GM12878 (cell line): ENCODE data around the gene DUS1L. TPM values are rescaled to one million over a fixed set of nuclear protein-coding genes. Genes with fewer than 3 reads are reported as not detected.

Experiments
- ATAC-seq: fragments of 200-7000 bp; cut with Tn5 transposase; 3 replicates; pipeline ENCODE4 v1.9.1; 2020; ENCODE audit warnings: mild to moderate bottlenecking, moderate library complexity
- BruUV-seq: library from RNA; stranded (reverse); fragments of 400-500 nt; replicated peaks from 2 replicates; lab custom pipeline; 2021; lab: Mats Ljungman, UMichigan
- CTCF ChIA-PET: fragments of 300-600 bp; sonication (Branson Sonifier 250); formaldehyde crosslinking; extraction: SDS; loops from one replicate; lab custom pipeline; 2021; ENCODE audit warnings: inconsistent platforms; lab: Yijun Ruan, JAX
- POLR2A ChIA-PET: fragments of 350-600 bp; formaldehyde crosslinking; extraction: SDS; loops from one replicate; lab custom pipeline; 2021; ENCODE audit warnings: inconsistent platforms; lab: Charles Lee
- RAD21 ChIA-PET: fragments of 300-600 bp; sonication (Branson Sonifier 250); formaldehyde crosslinking; loops from one replicate; lab custom pipeline; 2023; ENCODE audit warnings: antibody characterized with exemption; ENCODE audit not compliant: unreplicated experiment; lab: Charles Lee
- SMC1A ChIA-PET: fragments of 300-600 bp; sonication (Branson Sonifier 250); formaldehyde crosslinking; loops from one replicate; lab custom pipeline; 2023; ENCODE audit not compliant: unreplicated experiment, uncharacterized antibody; lab: Charles Lee
- DNase-seq: peaks from one replicate; pipeline ENCODE4 v3.0.0-alpha.2; 2011; ENCODE audit warnings: low read depth, low spot score
- FAIRE-seq: peaks from 3 replicates; lab custom pipeline; 2011; peaks lifted over from hg19 to GRCh38; lab: Jason Lieb, UNC
- H2AFZ ChIP-seq: 2 replicates; pipeline ENCODE4 v1.6.0; 2011; ENCODE audit warnings: low read depth, low read length, control low read depth; ENCODE audit not compliant: control insufficient read depth
- H3K27ac ChIP-seq: 2 replicates; pipeline ENCODE4 v1.5.1; 2011; ENCODE audit warnings: control low read depth; ENCODE audit not compliant: control insufficient read depth, insufficient read depth
- H3K27me3 ChIP-seq, 2 experiments: replicated peaks in 1 of 2; 2 replicates each; pipeline versions ENCODE4 v1.6.0 to v1.6.1; 2011; ENCODE audit warnings: low read length in 1 of 2; ENCODE audit not compliant: control insufficient read depth in 2 of 2, insufficient read depth in 2 of 2
- H3K36me3 ChIP-seq, 2 experiments: 2 replicates each; pipeline ENCODE4 v1.5.1; 2011; ENCODE audit warnings: low read length in 1 of 2; ENCODE audit not compliant: control insufficient read depth in 2 of 2, insufficient read depth in 2 of 2
- H3K4me1 ChIP-seq: 2 replicates; pipeline ENCODE4 v1.6.1; 2011; ENCODE audit warnings: mild to moderate bottlenecking, low read length, moderate library complexity, mixed read lengths; ENCODE audit not compliant: control insufficient read depth, insufficient read depth
- H3K4me2 ChIP-seq: 2 replicates; pipeline ENCODE4 v1.6.0; 2011; ENCODE audit warnings: control low read depth; ENCODE audit not compliant: control insufficient read depth, insufficient read depth
- H3K4me3 ChIP-seq: fragments of 200-600 bp; sonication (generic); 2 replicates; pipeline ENCODE4 v1.5.1; 2016
- H3K79me2 ChIP-seq: 2 replicates; pipeline ENCODE4 v1.6.0; 2011; ENCODE audit warnings: low read length; ENCODE audit not compliant: control insufficient read depth, insufficient read depth
- H3K9ac ChIP-seq: 2 replicates; pipeline ENCODE4 v1.8.0; 2011; ENCODE audit warnings: low read length, control low read depth, mixed read lengths; ENCODE audit not compliant: control insufficient read depth, insufficient read depth
- H3K9me3 ChIP-seq: replicated peaks from 3 replicates; pipeline ENCODE4 v1.5.1; 2011; ENCODE audit warnings: mild to moderate bottlenecking, low read length; ENCODE audit not compliant: control insufficient read depth, insufficient read depth
- H4K20me1 ChIP-seq: 2 replicates; pipeline ENCODE4 v1.6.0; 2011; ENCODE audit not compliant: control insufficient read depth, insufficient read depth
- CHD1 ChIP-seq: IDR thresholded peaks from 2 replicates; pipeline ENCODE4 v1.6.1; 2012; ENCODE audit warnings: low read depth, low read length, improper control_type of control experiment
- EED ChIP-seq: sonication (generic); IDR thresholded peaks from 2 replicates; pipeline ENCODE4 v1.6.1; 2016; ENCODE audit warnings: antibody characterized with exemption, low read depth
- EGR1 ChIP-seq, 2 experiments: IDR thresholded peaks; 1 replicate in 1 of 2; 2 replicates in 1 of 2; pipeline ENCODE4 v1.6.1; 2011 to 2012; ENCODE audit warnings: low read depth in 2 of 2, low read length in 2 of 2, borderline replicate concordance in 1 of 2, mild to moderate bottlenecking in 1 of 2, moderate library complexity in 1 of 2
- HCFC1 ChIP-seq: fragments of 150-350 bp; IDR thresholded peaks from 2 replicates; pipeline ENCODE4 v1.6.1; 2014; ENCODE audit warnings: low read length
- IKZF1 ChIP-seq: fragments of 450-650 bp; conservative IDR thresholded peaks from 2 replicates; pipeline ENCODE4 v1.6.1; 2017; ENCODE audit warnings: antibody characterized with exemption, mild to moderate bottlenecking
- LARP7 ChIP-seq: fragments of 450-650 bp; IDR thresholded peaks from 2 replicates; pipeline ENCODE4 v1.6.1; 2017; ENCODE audit warnings: mild to moderate bottlenecking
- MEF2A ChIP-seq: IDR thresholded peaks from 2 replicates; pipeline ENCODE4 v1.6.1; 2011; ENCODE audit warnings: low read depth, mild to moderate bottlenecking, low read length, moderate library complexity; ENCODE audit not compliant: insufficient read depth
- MTA2 ChIP-seq: fragments of 450-650 bp; IDR thresholded peaks from 2 replicates; pipeline ENCODE4 v1.6.1; 2016; ENCODE audit warnings: low read depth, mild to moderate bottlenecking, moderate library complexity
- MYB ChIP-seq: fragments of 150-350 bp; IDR thresholded peaks from 2 replicates; pipeline ENCODE4 v1.6.1; 2014; ENCODE audit warnings: mild to moderate bottlenecking, low read depth, low read length, borderline replicate concordance
- NR2C1 ChIP-seq: fragments of 450-650 bp; IDR thresholded peaks from 2 replicates; pipeline ENCODE4 v1.6.1; 2017; ENCODE audit warnings: antibody characterized with exemption, mild to moderate bottlenecking, moderate library complexity
- POLR2A ChIP-seq: IDR thresholded peaks from 2 replicates; pipeline ENCODE4 v1.6.1; 2011; ENCODE audit warnings: low read depth, mild to moderate bottlenecking, low read length
- RB1 ChIP-seq: fragments of 450-650 bp; formaldehyde crosslinking; IDR thresholded peaks from 2 replicates; pipeline ENCODE4 v1.6.1; 2017; ENCODE audit warnings: mild to moderate bottlenecking, borderline replicate concordance
- SMC3 ChIP-seq: IDR thresholded peaks from 2 replicates; pipeline ENCODE4 v1.6.1; 2011; ENCODE audit warnings: low read length, improper control_type of control experiment, borderline replicate concordance
- WGBS: methylation state at CpG from one replicate; pipeline ENCODE4 v1.1.6; 2016; ENCODE audit warnings: low lambda C conversion rate; ENCODE audit not compliant: insufficient replicate concordance, insufficient coverage; ENCODE audit errors: missing lambda C conversion rate; 5-methylcytosine and 5-hydroxymethylcytosine counted together
- in situ Hi-C: fragments of 300-500 bp; cut with MboI; formaldehyde crosslinking; loops from 9 replicates; pipeline ENCODE4 v1.14.3; 2018; ENCODE audit warnings: mixed read lengths
- intact Hi-C: fragments of 100-400 bp; cut with micrococcal nuclease; formaldehyde crosslinking; loops from one replicate; pipeline ENCODE4 v1.14.2; 2022; ENCODE audit not compliant: unreplicated experiment
- polyA plus RNA-seq, 11 experiments: library from polyadenylated mRNA; depleted of rRNA in 4 of 11; unstranded in 6 of 11; stranded (reverse) in 5 of 11; fragments of >200 nt; fragmentation: Nextera tagmentation in 4 of 11; fragmentation: Illumina TruSeq in 1 of 11; extraction: Ambion mirVana in 4 of 11; extraction: Trizol in 1 of 11; gene quantifications; 1 replicate in 1 of 11; 2 replicates in 10 of 11; pipeline versions ENCODE4 v1.2.1 to v1.2.3, GENCODE V29; 2011 to 2016; ENCODE audit warnings: inconsistent platforms in 2 of 11, missing spikeins in 2 of 11, low read depth in 1 of 11
- total RNA-seq, 4 experiments: library from RNA; depleted of rRNA in 3 of 4; stranded (reverse); fragments of >200 nt in 3 of 4; fragmentation: Illumina TruSeq in 1 of 4; extraction: Trizol in 1 of 4; gene quantifications; 2 replicates each; pipeline versions ENCODE4 v1.2.1 to v1.2.3, GENCODE V29; 2013 to 2021
- TF ChIP-seq, protein P1 (sequence below): IDR thresholded peaks from 2 replicates; pipeline ENCODE4 v1.6.1; 2011; ENCODE audit warnings: low read depth, mild to moderate bottlenecking, low read length, moderate library complexity, borderline replicate concordance; ENCODE audit errors: extremely low read depth
- TF ChIP-seq, protein P2 (sequence below): IDR thresholded peaks from 2 replicates; pipeline ENCODE4 v1.6.1; 2012; ENCODE audit warnings: low read length, inconsistent platforms

The DUS1L gene
- total and polyA plus RNA-seq, 10 of the 15 experiments (the other 5 are each of a cell fraction or from before 2014, with no cell fraction given) = 6.1 to 157 (median 44.5) TPM

DNA sequence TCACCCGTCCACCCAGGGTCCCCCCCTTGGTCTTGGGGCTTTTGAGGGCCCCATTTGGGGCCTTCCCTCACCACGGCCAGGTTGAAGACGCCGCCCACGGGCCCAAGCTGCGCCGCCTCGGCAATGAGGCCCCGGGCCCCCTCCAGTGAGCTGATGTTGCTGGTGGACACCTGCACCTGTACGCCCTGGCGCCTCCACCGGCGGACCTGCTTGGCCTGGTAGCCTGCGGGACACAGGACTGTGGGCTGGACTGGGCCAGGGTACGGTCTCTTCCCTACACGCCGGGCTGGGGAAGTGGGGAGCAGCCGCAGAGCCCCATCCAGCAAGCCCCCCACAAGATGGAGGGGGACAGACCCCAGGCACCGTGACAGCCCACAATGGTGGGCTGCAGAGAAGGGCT, 16.9 kb upstream of the DUS1L start:
- no TSS peak for BruUV-seq
- no peak overlapping the region for H3K27ac ChIP-seq
- H3K27me3 ChIP-seq = no peaks in the 10 kb centered on the region
- no peak for FAIRE-seq
- H3K79me2 ChIP-seq = no peaks in the 10 kb centered on the region
- RAD21 ChIA-PET = no interaction called here
- no peak overlapping the region for H3K9ac ChIP-seq
- POLR2A ChIA-PET = no interaction called here
- WGBS = 91% methylated on average over 19 of the region's 19 CpGs
- TF ChIP-seq, protein P1, sequence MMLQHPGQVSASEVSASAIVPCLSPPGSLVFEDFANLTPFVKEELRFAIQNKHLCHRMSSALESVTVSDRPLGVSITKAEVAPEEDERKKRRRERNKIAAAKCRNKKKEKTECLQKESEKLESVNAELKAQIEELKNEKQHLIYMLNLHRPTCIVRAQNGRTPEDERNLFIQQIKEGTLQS = no peak
- no peak for TF ChIP-seq RB1
- ATAC-seq = no peak
- in situ Hi-C loops = no loop called here
- intact Hi-C loops = no loop called here
- no peak overlapping the region for H2AFZ ChIP-seq
- no peak for DNase-seq
- H3K4me1 ChIP-seq = no peaks in the 10 kb centered on the region
- H4K20me1 ChIP-seq = no peaks in the 10 kb centered on the region
- no peak overlapping the region for H3K4me3 ChIP-seq
- CTCF ChIA-PET = no interaction called here
- H3K4me2 ChIP-seq = no peak overlapping the region
- SMC1A ChIA-PET = no interaction called here
- peaks cover 14 to 72% of the 10 kb centered on the region in 2 experiments; a peak in 3 of 4 replicates for H3K36me3 ChIP-seq
- H3K9me3 ChIP-seq = no peaks in the 10 kb centered on the region

DNA sequence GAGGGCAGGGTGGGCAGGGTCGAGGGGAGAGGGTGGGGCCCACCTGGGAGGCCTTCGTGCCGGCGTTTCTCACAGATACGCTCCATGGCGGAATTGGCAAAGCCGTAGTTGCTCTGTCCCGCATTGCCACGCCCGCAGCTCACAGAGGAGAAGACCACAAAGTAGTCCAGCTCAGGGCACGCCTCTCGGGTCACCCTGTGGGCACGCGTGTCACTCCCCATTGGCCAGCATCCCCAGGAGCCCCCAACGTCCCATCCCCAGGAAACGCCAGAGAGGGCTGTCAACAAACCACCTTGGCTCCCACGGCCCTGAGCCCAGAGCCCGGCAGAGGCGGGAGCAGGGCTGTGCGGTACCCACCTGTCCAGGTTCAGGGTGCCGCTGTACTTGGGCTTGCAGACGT, 16.4 kb upstream of the DUS1L start:
- no peak for FAIRE-seq
- Histone ChIP-seq H3K27me3 (no peaks in the 10 kb centered on the region), H3K79me2 (no peaks in the 10 kb centered on the region), H3K36me3 (peaks cover 14 to 67% of the 10 kb centered on the region in 2 experiments; a peak in 3 of 4 replicates), H4K20me1 (no peaks in the 10 kb centered on the region), H2AFZ (no peak overlapping the region), H3K4me2 (no peak overlapping the region), H3K9ac (no peak overlapping the region), H3K9me3 (no peaks in the 10 kb centered on the region), H3K4me1 (no peaks in the 10 kb centered on the region), H3K27ac (no peak overlapping the region), H3K4me3 (no peak overlapping the region)
- POLR2A ChIA-PET = no interaction called here
- no peak for ATAC-seq
- in situ Hi-C loops = no loop called here
- RAD21 ChIA-PET = no interaction called here
- TF ChIP-seq MEF2A (no peak), SMC3 (no peak), IKZF1 (no peak), CHD1 (no peak), POLR2A (no peak), EED (no peak), MTA2 (no peak), MYB (no peak), LARP7 (no peak), EGR1 (IDR thresholded peaks at IDR 0.05; ENCODE audit: borderline replicate concordance in 1 of 2, low read depth in 2 of 2, low read length in 2 of 2) (no peak), HCFC1 (no peak), NR2C1 (no peak)
- TF ChIP-seq, protein P2, sequence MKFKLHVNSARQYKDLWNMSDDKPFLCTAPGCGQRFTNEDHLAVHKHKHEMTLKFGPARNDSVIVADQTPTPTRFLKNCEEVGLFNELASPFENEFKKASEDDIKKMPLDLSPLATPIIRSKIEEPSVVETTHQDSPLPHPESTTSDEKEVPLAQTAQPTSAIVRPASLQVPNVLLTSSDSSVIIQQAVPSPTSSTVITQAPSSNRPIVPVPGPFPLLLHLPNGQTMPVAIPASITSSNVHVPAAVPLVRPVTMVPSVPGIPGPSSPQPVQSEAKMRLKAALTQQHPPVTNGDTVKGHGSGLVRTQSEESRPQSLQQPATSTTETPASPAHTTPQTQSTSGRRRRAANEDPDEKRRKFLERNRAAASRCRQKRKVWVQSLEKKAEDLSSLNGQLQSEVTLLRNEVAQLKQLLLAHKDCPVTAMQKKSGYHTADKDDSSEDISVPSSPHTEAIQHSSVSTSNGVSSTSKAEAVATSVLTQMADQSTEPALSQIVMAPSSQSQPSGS = no peak
- TF ChIP-seq, protein P1 = no peak
- intact Hi-C loops = no loop called here
- DNase-seq = no peak
- CTCF ChIA-PET = no interaction called here
- BruUV-seq = no TSS peak
- 92% methylated on average over 13 of the region's 22 CpGs for WGBS
- SMC1A ChIA-PET = no interaction called here
